ENCODE data around the gene CUL7.

DNA sequence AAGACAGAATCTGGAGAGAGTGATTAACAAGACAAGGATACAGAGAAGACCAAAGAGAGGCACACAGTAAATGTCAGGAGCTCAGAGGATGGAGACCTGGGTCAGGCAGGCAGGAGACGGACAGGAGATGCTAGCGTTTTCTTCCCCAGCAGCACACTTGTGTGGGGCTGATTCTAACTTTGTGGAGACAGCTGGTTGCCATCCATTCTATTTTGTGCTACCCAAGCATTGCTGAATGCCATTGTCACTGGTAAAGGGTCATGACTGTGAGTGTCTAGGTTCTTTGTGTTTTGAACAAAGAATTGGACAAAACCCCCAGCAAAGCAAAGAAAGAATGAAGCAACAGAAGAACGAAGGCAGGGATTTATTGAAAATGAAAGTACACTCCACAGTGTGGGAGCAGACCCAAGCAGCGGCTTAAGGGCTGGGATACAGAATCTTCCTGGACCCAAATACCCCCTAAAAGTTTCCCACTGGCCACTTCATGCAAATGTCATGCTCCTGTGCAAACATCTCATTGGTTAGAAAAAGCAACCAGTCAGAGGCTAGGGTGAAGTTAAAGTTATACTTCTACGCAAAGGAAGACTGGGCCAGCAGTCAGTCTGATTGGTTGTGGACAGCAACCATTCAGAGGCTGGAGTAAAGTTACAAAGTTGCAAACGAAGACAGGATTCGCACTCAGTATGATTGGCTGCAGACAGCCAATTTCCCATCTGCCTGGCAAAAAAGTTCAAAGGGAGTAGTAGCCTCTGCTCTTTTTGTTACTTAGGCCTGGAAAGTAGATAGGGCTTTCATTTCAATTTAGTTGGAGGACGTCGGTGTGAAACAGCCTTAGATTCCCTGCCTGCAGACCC is 40.0 kb upstream of the CUL7 start:
- TF ChIP-seq, protein P1, sequence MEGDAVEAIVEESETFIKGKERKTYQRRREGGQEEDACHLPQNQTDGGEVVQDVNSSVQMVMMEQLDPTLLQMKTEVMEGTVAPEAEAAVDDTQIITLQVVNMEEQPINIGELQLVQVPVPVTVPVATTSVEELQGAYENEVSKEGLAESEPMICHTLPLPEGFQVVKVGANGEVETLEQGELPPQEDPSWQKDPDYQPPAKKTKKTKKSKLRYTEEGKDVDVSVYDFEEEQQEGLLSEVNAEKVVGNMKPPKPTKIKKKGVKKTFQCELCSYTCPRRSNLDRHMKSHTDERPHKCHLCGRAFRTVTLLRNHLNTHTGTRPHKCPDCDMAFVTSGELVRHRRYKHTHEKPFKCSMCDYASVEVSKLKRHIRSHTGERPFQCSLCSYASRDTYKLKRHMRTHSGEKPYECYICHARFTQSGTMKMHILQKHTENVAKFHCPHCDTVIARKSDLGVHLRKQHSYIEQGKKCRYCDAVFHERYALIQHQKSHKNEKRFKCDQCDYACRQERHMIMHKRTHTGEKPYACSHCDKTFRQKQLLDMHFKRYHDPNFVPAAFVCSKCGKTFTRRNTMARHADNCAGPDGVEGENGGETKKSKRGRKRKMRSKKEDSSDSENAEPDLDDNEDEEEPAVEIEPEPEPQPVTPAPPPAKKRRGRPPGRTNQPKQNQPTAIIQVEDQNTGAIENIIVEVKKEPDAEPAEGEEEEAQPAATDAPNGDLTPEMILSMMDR (IDR thresholded peaks at IDR 0.05): no peak
- TF ChIP-seq POLR2A (IDR thresholded peaks at IDR 0.05) (no peak), EP300 (IDR thresholded peaks at IDR 0.05) (no peak)
